Epithelial cell of esophagus (primary cell): ENCODE data around the gene KCNE3.

ENCODE experiments used
- DNase-seq: peaks from one replicate; pipeline ENCODE4 v3.0.0; 2010; ENCODE audit warnings: low read depth
- H3K4me3 ChIP-seq: 2 replicates; pipeline ENCODE4 v1.5.1; 2011; ENCODE audit warnings: mild to moderate bottlenecking, low read length, control low read depth
- CTCF ChIP-seq: IDR thresholded peaks from 2 replicates; pipeline ENCODE4 v1.5.1; 2011; ENCODE audit warnings: low read depth, mild to moderate bottlenecking, low read length, control low read depth, inconsistent platforms; ENCODE audit not compliant: insufficient read depth; ENCODE audit errors: missing control alignments

The KCNE3 gene

DNA sequence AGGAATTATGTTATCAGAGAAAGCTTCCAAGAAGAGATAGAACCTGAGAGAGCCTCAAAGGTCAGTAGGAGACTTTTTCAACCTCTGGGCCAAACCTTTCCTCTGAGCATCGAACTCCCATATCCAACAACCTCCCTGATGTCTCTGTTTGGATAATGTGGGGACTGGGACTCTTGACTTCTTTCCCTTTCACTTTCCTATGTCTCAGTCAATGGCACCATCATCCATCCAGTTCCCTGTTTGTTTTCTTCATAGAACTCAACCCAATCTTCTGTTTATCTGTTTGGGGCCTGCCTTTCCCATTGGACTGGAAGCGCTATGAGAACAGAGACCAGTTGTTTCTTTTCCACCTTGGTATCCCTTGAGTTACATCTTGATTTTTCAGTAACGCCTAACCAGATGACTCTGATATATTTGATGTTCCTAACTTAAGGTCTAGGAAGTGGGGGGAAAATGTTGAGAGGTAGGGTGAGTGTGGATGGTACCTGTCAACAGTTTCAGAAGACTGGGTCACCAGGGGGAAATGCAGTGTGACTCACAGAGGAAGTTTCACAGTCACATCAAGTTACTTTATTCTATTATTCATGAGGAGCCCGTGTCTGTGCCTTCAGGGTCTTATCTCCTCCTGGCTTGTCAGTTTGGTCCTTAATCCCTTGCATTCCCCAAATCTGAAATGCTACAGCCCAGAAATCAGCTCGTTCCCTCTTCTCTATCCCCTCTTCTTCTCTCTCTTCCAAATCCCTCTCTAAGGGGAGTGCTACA, 4.5 kb upstream of the KCNE3 start:
- H3K4me3 ChIP-seq = no peak overlapping the region
- peak; percentile 24 for DNase-seq
- TF ChIP-seq CTCF = no peak

DNA sequence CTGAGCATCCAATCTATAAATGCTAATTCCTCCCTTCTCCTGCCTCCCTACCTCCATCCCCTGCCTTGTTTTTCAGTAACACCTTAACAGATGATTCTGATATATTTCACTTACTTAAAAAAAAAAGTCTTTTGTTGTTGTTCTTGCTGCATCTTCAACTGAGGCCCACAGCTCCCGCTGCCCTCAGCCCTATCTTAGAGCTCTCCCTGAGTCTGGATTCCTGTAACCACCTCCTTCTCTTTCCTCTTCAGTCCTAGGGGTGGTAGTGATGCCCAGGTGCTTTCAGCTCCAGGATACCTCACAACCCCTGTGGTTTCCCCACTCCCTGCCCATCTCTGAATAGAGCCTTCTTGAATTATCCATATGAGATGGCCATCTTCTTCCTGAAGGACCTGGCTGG, 3.7 kb upstream of the KCNE3 start:
- DNase-seq = no peak
- no peak for TF ChIP-seq CTCF
- no peak overlapping the region for H3K4me3 ChIP-seq

DNA sequence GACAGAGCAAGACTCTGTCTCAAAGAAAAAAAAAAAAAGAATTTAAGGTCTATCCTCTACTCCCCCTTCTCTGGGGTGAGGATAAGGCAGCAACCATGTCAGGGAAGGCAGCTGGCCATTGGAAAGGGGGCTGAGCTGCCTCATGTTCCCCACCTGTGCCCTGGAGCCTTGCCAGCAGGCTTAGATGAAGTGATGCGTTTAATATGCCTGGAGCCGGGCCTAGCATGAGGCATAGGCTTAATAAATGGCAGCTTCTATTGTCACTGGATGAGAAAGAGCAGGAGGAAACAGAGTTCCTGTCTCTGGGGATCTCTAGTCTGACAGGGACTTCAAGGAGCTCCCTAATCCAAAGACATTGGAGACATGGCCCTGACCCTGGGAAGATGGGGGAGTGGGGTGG, 3.2 kb upstream of the KCNE3 start:
- DNase-seq = no peak
- TF ChIP-seq CTCF = no peak
- H3K4me3 ChIP-seq = no peak overlapping the region

GRCh38 chr11:74468936-74469335, 1.6 kb upstream of the KCNE3 start:
- H3K4me3 ChIP-seq = no peak overlapping the region
- no peak for DNase-seq
- TF ChIP-seq CTCF = no peak

GRCh38 chr11:74468521-74468920, 1.2 kb upstream of the KCNE3 start:
- DNase-seq = no peak
- H3K4me3 ChIP-seq = no peak overlapping the region
- no peak for TF ChIP-seq CTCF

DNA sequence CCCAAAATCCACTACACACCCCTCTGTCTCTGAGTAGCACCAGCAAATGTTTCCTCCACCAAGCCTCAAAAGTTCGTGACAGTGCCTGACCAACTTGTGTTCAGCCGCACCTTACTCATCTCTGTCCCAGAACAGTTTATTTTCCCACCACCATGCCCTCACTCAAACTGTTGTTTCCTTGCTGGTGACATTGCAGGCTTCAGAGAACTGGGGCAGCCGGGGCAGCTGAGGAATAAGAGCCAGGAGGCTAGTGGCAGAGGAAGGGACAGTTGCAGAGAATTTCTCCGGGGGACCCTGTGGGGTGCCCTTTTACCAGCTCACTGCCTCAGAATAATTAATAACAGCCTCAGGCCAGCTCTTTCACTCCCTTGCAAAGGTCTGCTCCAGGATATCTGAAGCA, 709 bp upstream of the KCNE3 start:
- TF ChIP-seq CTCF = no peak
- DNase-seq = no peak
- H3K4me3 ChIP-seq = no peak overlapping the region

GRCh38 chr11:74465291-74465708, 2.0 kb downstream of the KCNE3 start:
- DNase-seq = peak; percentile 10
- TF ChIP-seq CTCF = no peak
- H3K4me3 ChIP-seq = no peak overlapping the region
